ENCODE data around the gene BABAM1. TPM values are rescaled to one million over a fixed set of nuclear protein-coding genes. Genes with fewer than 3 reads are reported as not detected.

The BABAM1 gene
- total RNA-seq, 3 donors from 2014 or later (not counting 1 experiment from before 2014, with no cell fraction given) = 106 to 127 (median 106) TPM

GRCh38 chr19:17323300-17323963, 56.2 kb downstream of the BABAM1 start:
- no peaks in the 10 kb centered on the region for H3K36me3 Mint-ChIP-seq
- H3K9me3 Mint-ChIP-seq = no peaks in the 10 kb centered on the region
- H3K4me1 Mint-ChIP-seq = no peaks in the 10 kb centered on the region
- no peak overlapping the region for H3K27ac Mint-ChIP-seq
- Histone ChIP-seq H3K4me3 (ENCODE audit: low read length) (no peak overlapping the region), H3K27me3 (ENCODE audit: control insufficient read depth, insufficient read depth, low read length) (no peaks in the 10 kb centered on the region), H3K9me3 (ENCODE audit: control insufficient read depth, insufficient read depth, low read length) (no peaks in the 10 kb centered on the region), H3K36me3 (ENCODE audit: control insufficient read depth, insufficient read depth, low read length) (peaks cover 25% of the 10 kb centered on the region), H3K4me1 (ENCODE audit: control insufficient read depth, insufficient read depth, low read length) (peaks cover 7% of the 10 kb centered on the region), H3K27ac (ENCODE audit: low read length) (no peak overlapping the region)
- TF ChIP-seq CTCF (IDR thresholded peaks at IDR 0.05) = no peak
- peak overlapping the region; percentile 21 for H3K4me3 Mint-ChIP-seq
- 23% methylated on average over 56 of the region's 56 CpGs for WGBS (ENCODE audit: insufficient coverage)
- intact Hi-C loops (cut with micrococcal nuclease) = no loop called here
- ATAC-seq = no peak
- DNase-seq = no peak
- no peaks in the 10 kb centered on the region for H3K27me3 Mint-ChIP-seq (ENCODE audit: low read depth in 2 of 2)

- Mint-ChIP-seq H3K36me3 (no peaks in the 10 kb centered on the region), H3K4me1 (peaks cover 0 to 2% of the 10 kb centered on the region in 2 donors), H3K27ac (no peak overlapping the region), H3K4me3 (no peak overlapping the region), H3K9me3 (no peaks in the 10 kb centered on the region), H3K27me3 (ENCODE audit: low read depth in 2 of 2) (no peaks in the 10 kb centered on the region)
- intact Hi-C loops (cut with micrococcal nuclease) = no loop called here
- no peak overlapping the region for H3K4me3 ChIP-seq (ENCODE audit: low read length)
- peaks cover 10% of the 10 kb centered on the region for H3K4me1 ChIP-seq (ENCODE audit: control insufficient read depth, insufficient read depth, low read length)
- peak in 1 of 2 donors; percentile 43 for DNase-seq
- no peak for ATAC-seq
- H3K9me3 ChIP-seq (ENCODE audit: control insufficient read depth, insufficient read depth, low read length) = no peaks in the 10 kb centered on the region
- TF ChIP-seq CTCF (IDR thresholded peaks at IDR 0.05) = no peak
- H3K27ac ChIP-seq (ENCODE audit: low read length) = no peak overlapping the region
- H3K36me3 ChIP-seq (ENCODE audit: control insufficient read depth, insufficient read depth, low read length) = peaks cover 22% of the 10 kb centered on the region
- no peaks in the 10 kb centered on the region for H3K27me3 ChIP-seq (ENCODE audit: control insufficient read depth, insufficient read depth, low read length)
- 31% methylated on average over 7 of the region's 7 CpGs for WGBS (ENCODE audit: insufficient coverage)
Measured at GRCh38 chr19:17323964-17324332, 56.7 kb downstream of the BABAM1 start.

GRCh38 chr19:17324357-17325114, 57.3 kb downstream of the BABAM1 start:
- Mint-ChIP-seq H3K4me1 (peaks cover 0 to 8% of the 10 kb centered on the region in 2 donors), H3K27ac (no peak overlapping the region), H3K36me3 (no peaks in the 10 kb centered on the region), H3K9me3 (no peaks in the 10 kb centered on the region), H3K27me3 (ENCODE audit: low read depth in 2 of 2) (no peaks in the 10 kb centered on the region), H3K4me3 (no peak overlapping the region)
- no peak for DNase-seq
- 91% methylated on average over 28 of the region's 28 CpGs for WGBS (ENCODE audit: insufficient coverage)
- H3K27me3 ChIP-seq (ENCODE audit: control insufficient read depth, insufficient read depth, low read length) = no peaks in the 10 kb centered on the region
- no peak overlapping the region for H3K27ac ChIP-seq (ENCODE audit: low read length)
- no peak for TF ChIP-seq CTCF (IDR thresholded peaks at IDR 0.05)
- H3K36me3 ChIP-seq (ENCODE audit: control insufficient read depth, insufficient read depth, low read length) = peaks cover 16% of the 10 kb centered on the region
- H3K9me3 ChIP-seq (ENCODE audit: control insufficient read depth, insufficient read depth, low read length) = no peaks in the 10 kb centered on the region
- no peak overlapping the region for H3K4me3 ChIP-seq (ENCODE audit: low read length)
- intact Hi-C loops (cut with micrococcal nuclease) = no loop called here
- peaks cover 15% of the 10 kb centered on the region for H3K4me1 ChIP-seq (ENCODE audit: control insufficient read depth, insufficient read depth, low read length)
- no peak for ATAC-seq
